ENCODE data around the gene TMEM89.

GRCh38 chr3:48662145-48662752 is 40.7 kb upstream of the TMEM89 start:
- TF ChIP-seq CTCF (IDR thresholded peaks at IDR 0.05; ENCODE audit: low read depth, low read length, poor library complexity, severe bottlenecking) (no peak), EZH2phosphoT487 (IDR thresholded peaks at IDR 0.05; ENCODE audit: borderline replicate concordance, low read length) (no peak)
